ENCODE results near the gene TNK2. TPM values are rescaled to one million over a fixed set of nuclear protein-coding genes. Genes with fewer than 3 reads are reported as not detected.

The TNK2 gene
- total RNA-seq, 1 experiment from 2014 or later: 72.3 TPM

GRCh38 chr3:195823999-195824398 lies 84.4 kb downstream of the TNK2 start:
- H3K4me1 ChIP-seq (ENCODE audit: control insufficient read depth, insufficient read depth, low read length): no peaks in the 10 kb centered on the region
- H3K27me3 ChIP-seq (ENCODE audit: control insufficient read depth, insufficient read depth, low read length): no peaks in the 10 kb centered on the region; the same call in 1 of the 2 replicates
- ATAC-seq (peak; percentile 56), DNase-seq (ENCODE audit: low read depth, low spot score) (no peak)
- BruUV-seq (replicated peaks): no TSS peak
- no peak overlapping the region for H3K4me3 ChIP-seq (ENCODE audit: low read depth in 2 of 2, low read length in 2 of 2)
- TF ChIP-seq CTCF (IDR thresholded peaks at IDR 0.05): no peak
- no peak for TF ChIP-seq POLR2AphosphoS5 (IDR thresholded peaks at IDR 0.05; ENCODE audit: low read depth, low read length)
- no peak for TF ChIP-seq TCF7L2 (IDR thresholded peaks at IDR 0.05; ENCODE audit: low read depth, low read length)
- no peak for TF ChIP-seq REST (IDR thresholded peaks at IDR 0.05; ENCODE audit: insufficient read depth in 1 of 2, low read depth in 2 of 2, low read length in 1 of 2)
- TF ChIP-seq SIN3A (IDR thresholded peaks at IDR 0.05; ENCODE audit: borderline replicate concordance, insufficient read depth, low read depth, low read length): no peak
- H3K36me3 ChIP-seq (ENCODE audit: control insufficient read depth, insufficient read depth, low read length): no peaks in the 10 kb centered on the region
- intact Hi-C loops (cut with micrococcal nuclease; ENCODE audit: unreplicated experiment): no loop called here
- no peaks in the 10 kb centered on the region for H3K9me3 ChIP-seq (ENCODE audit: control insufficient read depth, insufficient read depth, low read depth, low read length)
- H3K27ac ChIP-seq (ENCODE audit: low read length): no peak overlapping the region
- CTCF ChIA-PET: no interaction called here
- POLR2A ChIA-PET: no interaction called here
- in situ Hi-C loops (cut with HindIII; ENCODE audit: low pct_unique_long_range_greater_than_20kb, low sequenced_read_pairs): no loop called here

DNA sequence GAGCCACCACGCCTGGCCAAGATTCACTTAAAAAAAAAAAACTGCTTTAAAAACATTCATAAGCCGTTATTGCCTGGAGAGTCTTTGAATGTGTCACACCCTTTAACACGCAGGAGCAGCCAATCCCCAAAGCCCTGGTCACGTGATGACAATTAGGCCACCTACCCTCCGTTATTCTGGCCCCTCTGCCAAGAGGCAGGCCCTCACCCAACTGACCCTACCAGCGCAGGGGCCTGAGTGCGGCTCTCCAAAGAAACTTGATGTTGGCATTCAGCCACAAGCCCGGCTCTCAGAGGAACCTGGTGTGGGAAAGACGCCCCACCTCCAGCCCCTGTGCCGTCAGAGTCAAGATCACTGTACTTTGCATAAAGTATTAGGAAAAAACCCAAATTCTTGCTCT lies 85.1 kb downstream of the TNK2 start:
- intact Hi-C loops (cut with micrococcal nuclease; ENCODE audit: unreplicated experiment): no loop called here
- no peak for ATAC-seq
- TF ChIP-seq SIN3A (IDR thresholded peaks at IDR 0.05; ENCODE audit: borderline replicate concordance, insufficient read depth, low read depth, low read length): no peak
- no peak for TF ChIP-seq POLR2AphosphoS5 (IDR thresholded peaks at IDR 0.05; ENCODE audit: low read depth, low read length)
- TF ChIP-seq CTCF (IDR thresholded peaks at IDR 0.05): no peak
- TF ChIP-seq REST (IDR thresholded peaks at IDR 0.05; ENCODE audit: insufficient read depth in 1 of 2, low read depth in 2 of 2, low read length in 1 of 2): no peak
- TF ChIP-seq TCF7L2 (IDR thresholded peaks at IDR 0.05; ENCODE audit: low read depth, low read length): no peak
- Histone ChIP-seq H3K27ac (ENCODE audit: low read length) (no peak overlapping the region), H3K4me1 (ENCODE audit: control insufficient read depth, insufficient read depth, low read length) (no peaks in the 10 kb centered on the region), H3K36me3 (ENCODE audit: control insufficient read depth, insufficient read depth, low read length) (no peaks in the 10 kb centered on the region), H3K4me3 (ENCODE audit: low read depth in 2 of 2, low read length in 2 of 2) (no peak overlapping the region), H3K9me3 (ENCODE audit: control insufficient read depth, insufficient read depth, low read depth, low read length) (no peaks in the 10 kb centered on the region), H3K27me3 (ENCODE audit: control insufficient read depth, insufficient read depth, low read length) (no peaks in the 10 kb centered on the region; the same call in 1 of the 2 replicates)
- POLR2A ChIA-PET: no interaction called here
- no TSS peak for BruUV-seq (replicated peaks)
- DNase-seq (ENCODE audit: low read depth, low spot score): no peak
- CTCF ChIA-PET: no interaction called here
- in situ Hi-C loops (cut with HindIII; ENCODE audit: low pct_unique_long_range_greater_than_20kb, low sequenced_read_pairs): no loop called here

All from Panc1 (cell line).